DOHH2 (cell line): ENCODE data around the gene SPDYE9.
"Not testable (repeated sequence)": the region's sequence is repeated elsewhere in the genome, so short reads cannot be mapped to it uniquely, and the experiment has no call there.

ENCODE experiments used
- H3F3A ChIP-seq: fragments of 200-600 bp; sonication (generic), shearing (Covaris generic); 2 replicates; pipeline ENCODE4 v1.6.0; 2016; ENCODE audit warnings: antibody characterized with exemption, mild to moderate bottlenecking; ENCODE audit not compliant: control insufficient read depth, insufficient read depth
- H3K27ac ChIP-seq: fragments of 200-600 bp; sonication (generic); 2 replicates; pipeline ENCODE4 v1.5.1; 2014; ENCODE audit warnings: low read depth, mild to moderate bottlenecking, low read length, moderate library complexity
- H3K27me3 ChIP-seq: fragments of 200-600 bp; sonication (generic); 2 replicates; pipeline ENCODE4 v1.6.1; 2014; ENCODE audit warnings: mild to moderate bottlenecking, low read length, mixed read lengths; ENCODE audit not compliant: control insufficient read depth
- H3K36me3 ChIP-seq: fragments of 200-600 bp; sonication (generic); 2 replicates; pipeline ENCODE4 v1.6.1; 2014; ENCODE audit warnings: mild to moderate bottlenecking, low read length, moderate library complexity, mixed read lengths; ENCODE audit not compliant: control insufficient read depth
- H3K4me1 ChIP-seq: fragments of 200-600 bp; sonication (generic); 2 replicates; pipeline ENCODE4 v1.6.1; 2014; ENCODE audit warnings: mild to moderate bottlenecking, low read length, mixed read lengths; ENCODE audit not compliant: control insufficient read depth
- H3K4me2 ChIP-seq: fragments of 200-600 bp; sonication (generic); 2 replicates; pipeline ENCODE4 v1.6.0; 2014; ENCODE audit warnings: mild to moderate bottlenecking, low read length, moderate library complexity
- H3K4me3 ChIP-seq: fragments of 200-600 bp; sonication (generic); 2 replicates; pipeline ENCODE4 v1.5.1; 2014; ENCODE audit warnings: mild to moderate bottlenecking, low read length, mixed read lengths
- H3K79me2 ChIP-seq: fragments of 200-600 bp; sonication (generic); 2 replicates; pipeline ENCODE4 v1.6.1; 2014; ENCODE audit warnings: mild to moderate bottlenecking, low read length, mixed read lengths; ENCODE audit not compliant: control insufficient read depth
- H3K9me2 ChIP-seq: fragments of 200-600 bp; sonication (generic); replicated peaks from 2 replicates; pipeline ENCODE4 v1.6.1; 2014; ENCODE audit warnings: mild to moderate bottlenecking, low read length, mixed read lengths; ENCODE audit not compliant: control insufficient read depth
- H3K9me3 ChIP-seq: fragments of 200-600 bp; sonication (generic); 2 replicates; pipeline ENCODE4 v1.6.1; 2014; ENCODE audit warnings: antibody characterized with exemption, low read length, mixed read lengths; ENCODE audit not compliant: control insufficient read depth, insufficient read depth
- H4K20me1 ChIP-seq: fragments of 200-600 bp; sonication (generic); 2 replicates; pipeline ENCODE4 v1.6.0; 2014; ENCODE audit warnings: low read depth, mild to moderate bottlenecking, antibody characterized with exemption, low read length, moderate library complexity; ENCODE audit not compliant: control insufficient read depth, insufficient read depth

SPDYE9 gene

DNA sequence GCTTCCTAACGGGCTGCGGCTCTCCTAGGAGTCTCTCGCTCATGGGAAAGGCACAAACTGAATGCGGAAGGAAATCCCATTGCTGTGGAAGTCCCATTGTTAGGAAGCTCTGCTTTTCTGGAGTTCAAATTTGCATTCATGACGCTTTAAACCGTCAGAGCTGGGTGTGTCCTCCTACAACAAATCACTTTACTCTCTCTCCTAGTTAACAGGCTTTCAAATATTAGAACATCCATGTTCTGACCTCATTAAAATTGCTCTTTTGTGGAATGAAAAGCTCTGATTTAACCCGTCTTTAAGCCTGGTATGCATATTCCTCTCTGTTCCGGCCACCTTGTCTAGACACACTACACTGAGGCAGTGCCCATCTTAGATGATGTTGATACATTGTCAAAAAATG is 56.2 kb downstream of the SPDYE9 start, which contains the start of gene SPDYE8:
Gene SPDYE8, minus strand, starts transcription at position 101 of the 400 bp plus-strand sequence. CDS start 1,800 bp downstream, outside the sequence.
- H3K27me3 ChIP-seq = not testable (repeated sequence)

More for the DNA sequence above, 56.2 kb downstream of the SPDYE9 start, which contains the start of gene SPDYE8:
- not testable (repeated sequence) for H3K79me2 ChIP-seq, H3K4me3 ChIP-seq, H3K27ac ChIP-seq, H3K9me3 ChIP-seq, H3K4me1 ChIP-seq, H3K36me3 ChIP-seq, H3K9me2 ChIP-seq, H4K20me1 ChIP-seq, H3F3A ChIP-seq, H3K4me2 ChIP-seq
